Transverse colon (tissue), 3 donors: Measurements from ENCODE around the gene PLEKHJ1.

ENCODE experiments used
- EP300 ChIP-seq: sonication (generic); formaldehyde crosslinking; IDR thresholded peaks from one replicate; pipeline ENCODE4 v1.6.1; 2017; ENCODE audit warnings: antibody characterized with exemption, low read depth
- POLR2A ChIP-seq: fragments of 450-650 bp; IDR thresholded peaks from one replicate; pipeline ENCODE4 v1.6.1; 2016; ENCODE audit warnings: antibody characterized with exemption, mild to moderate bottlenecking, moderate library complexity
- TF ChIP-seq, protein P1 (sequence below), 5 experiments: fragments of 200-600 bp in 3 of 5; fragments of 450-650 bp in 2 of 5; sonication (generic) in 3 of 5; IDR thresholded peaks; 1 replicate in 2 of 5; 2 replicates in 3 of 5; pipeline ENCODE4 v1.5.1; 2016 to 2017; ENCODE audit warnings: antibody characterized with exemption in 5 of 5, inconsistent platforms in 3 of 5, mild to moderate bottlenecking in 2 of 5, moderate library complexity in 1 of 5

- TF ChIP-seq EP300 (no peak), POLR2A (no peak)
- TF ChIP-seq, protein P1, sequence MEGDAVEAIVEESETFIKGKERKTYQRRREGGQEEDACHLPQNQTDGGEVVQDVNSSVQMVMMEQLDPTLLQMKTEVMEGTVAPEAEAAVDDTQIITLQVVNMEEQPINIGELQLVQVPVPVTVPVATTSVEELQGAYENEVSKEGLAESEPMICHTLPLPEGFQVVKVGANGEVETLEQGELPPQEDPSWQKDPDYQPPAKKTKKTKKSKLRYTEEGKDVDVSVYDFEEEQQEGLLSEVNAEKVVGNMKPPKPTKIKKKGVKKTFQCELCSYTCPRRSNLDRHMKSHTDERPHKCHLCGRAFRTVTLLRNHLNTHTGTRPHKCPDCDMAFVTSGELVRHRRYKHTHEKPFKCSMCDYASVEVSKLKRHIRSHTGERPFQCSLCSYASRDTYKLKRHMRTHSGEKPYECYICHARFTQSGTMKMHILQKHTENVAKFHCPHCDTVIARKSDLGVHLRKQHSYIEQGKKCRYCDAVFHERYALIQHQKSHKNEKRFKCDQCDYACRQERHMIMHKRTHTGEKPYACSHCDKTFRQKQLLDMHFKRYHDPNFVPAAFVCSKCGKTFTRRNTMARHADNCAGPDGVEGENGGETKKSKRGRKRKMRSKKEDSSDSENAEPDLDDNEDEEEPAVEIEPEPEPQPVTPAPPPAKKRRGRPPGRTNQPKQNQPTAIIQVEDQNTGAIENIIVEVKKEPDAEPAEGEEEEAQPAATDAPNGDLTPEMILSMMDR (IDR thresholded peaks at IDR 0.05) = no peak
Observed at GRCh38 chr19:2184422-2184975, 51.6 kb downstream of the PLEKHJ1 start.
